ENCODE measurements around the gene ZBTB7C. TPM values are rescaled to one million over a fixed set of nuclear protein-coding genes. Genes with fewer than 3 reads are reported as not detected.

ZBTB7C gene
- polyA plus RNA-seq, 1 donor (not counting 4 experiments of a cell fraction or from before 2014, with no cell fraction given), result 0.58 TPM

DNA sequence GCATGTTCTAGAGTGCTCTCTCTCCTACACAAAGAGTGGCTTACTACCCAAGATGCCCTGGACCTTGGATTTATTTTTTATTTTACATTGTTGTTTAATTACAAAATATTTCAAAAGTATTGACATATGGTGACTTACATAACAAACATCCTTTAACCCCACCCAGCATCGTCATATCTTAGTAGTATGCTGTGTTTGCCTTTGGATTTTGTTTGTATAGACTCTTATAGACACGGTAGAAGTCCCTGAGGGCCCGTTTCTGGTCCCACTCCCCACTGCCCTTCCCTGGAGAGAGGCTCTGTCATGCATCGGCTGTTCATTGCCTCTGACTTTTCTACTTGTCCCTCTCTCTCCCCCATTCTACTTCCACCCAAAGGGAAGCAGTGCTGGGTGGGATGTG is 112.0 kb downstream of the ZBTB7C start:
- no peak overlapping the region for H2AFZ ChIP-seq (ENCODE audit: control insufficient read depth, low read length)
- no peak overlapping the region for H3K4me3 ChIP-seq (ENCODE audit: control insufficient read depth in 2 of 3, extremely low read depth in 1 of 3, insufficient read depth in 2 of 3, low read depth in 1 of 3, low read length in 3 of 3)
- no peaks in the 10 kb centered on the region for H3K9me3 ChIP-seq (ENCODE audit: control insufficient read depth, low read depth, low read length)
- no peak overlapping the region for H3K4me2 ChIP-seq (ENCODE audit: control insufficient read depth, extremely low read depth, insufficient read depth, low read depth, low read length)
- DNase-seq (ENCODE audit: low read depth, low spot score) (no peak), FAIRE-seq (no peak)
- TF ChIP-seq, protein P1, sequence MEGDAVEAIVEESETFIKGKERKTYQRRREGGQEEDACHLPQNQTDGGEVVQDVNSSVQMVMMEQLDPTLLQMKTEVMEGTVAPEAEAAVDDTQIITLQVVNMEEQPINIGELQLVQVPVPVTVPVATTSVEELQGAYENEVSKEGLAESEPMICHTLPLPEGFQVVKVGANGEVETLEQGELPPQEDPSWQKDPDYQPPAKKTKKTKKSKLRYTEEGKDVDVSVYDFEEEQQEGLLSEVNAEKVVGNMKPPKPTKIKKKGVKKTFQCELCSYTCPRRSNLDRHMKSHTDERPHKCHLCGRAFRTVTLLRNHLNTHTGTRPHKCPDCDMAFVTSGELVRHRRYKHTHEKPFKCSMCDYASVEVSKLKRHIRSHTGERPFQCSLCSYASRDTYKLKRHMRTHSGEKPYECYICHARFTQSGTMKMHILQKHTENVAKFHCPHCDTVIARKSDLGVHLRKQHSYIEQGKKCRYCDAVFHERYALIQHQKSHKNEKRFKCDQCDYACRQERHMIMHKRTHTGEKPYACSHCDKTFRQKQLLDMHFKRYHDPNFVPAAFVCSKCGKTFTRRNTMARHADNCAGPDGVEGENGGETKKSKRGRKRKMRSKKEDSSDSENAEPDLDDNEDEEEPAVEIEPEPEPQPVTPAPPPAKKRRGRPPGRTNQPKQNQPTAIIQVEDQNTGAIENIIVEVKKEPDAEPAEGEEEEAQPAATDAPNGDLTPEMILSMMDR (optimal IDR thresholded peaks at IDR 0.05 in 1 of 3, IDR thresholded peaks at IDR 0.05 in 1 of 3, conservative IDR thresholded peaks at IDR 0.05 in 1 of 3; ENCODE audit: extremely low read depth in 1 of 3, insufficient read depth in 2 of 3, low read length in 3 of 3), result no peak
- TF ChIP-seq EZH2 (IDR thresholded peaks at IDR 0.05; ENCODE audit: low read length), result no peak
- no peaks in the 10 kb centered on the region for H3K9me1 ChIP-seq (ENCODE audit: control insufficient read depth, extremely low read depth, insufficient read depth, low read length)
- no peak overlapping the region for H3K27ac ChIP-seq (ENCODE audit: control insufficient read depth, insufficient read depth, low read length)
- no peaks in the 10 kb centered on the region for H3K27me3 ChIP-seq (ENCODE audit: control insufficient read depth, extremely low read depth, insufficient read depth, low read length)
- H3K4me1 ChIP-seq (ENCODE audit: control insufficient read depth, extremely low read depth, insufficient read depth, low read length), result peaks cover 23% of the 10 kb centered on the region
- H3K79me2 ChIP-seq (ENCODE audit: control insufficient read depth, insufficient read depth, low read length), result no peaks in the 10 kb centered on the region
- H4K20me1 ChIP-seq (ENCODE audit: control insufficient read depth, extremely low read depth, insufficient read depth, low read length), result no peaks in the 10 kb centered on the region
- dilution Hi-C loops (cut with MboI; ENCODE audit: extremely low pct_ligation_motif_present, low sequenced_read_pairs), result no loop called here
- no peak overlapping the region for H3K9ac ChIP-seq (ENCODE audit: control insufficient read depth, extremely low read depth, insufficient read depth, low read length)
- no peaks in the 10 kb centered on the region for H3K36me3 ChIP-seq (ENCODE audit: control insufficient read depth in 2 of 2, extremely low read depth in 1 of 2, insufficient read depth in 2 of 2, low read length in 2 of 2)

DNA sequence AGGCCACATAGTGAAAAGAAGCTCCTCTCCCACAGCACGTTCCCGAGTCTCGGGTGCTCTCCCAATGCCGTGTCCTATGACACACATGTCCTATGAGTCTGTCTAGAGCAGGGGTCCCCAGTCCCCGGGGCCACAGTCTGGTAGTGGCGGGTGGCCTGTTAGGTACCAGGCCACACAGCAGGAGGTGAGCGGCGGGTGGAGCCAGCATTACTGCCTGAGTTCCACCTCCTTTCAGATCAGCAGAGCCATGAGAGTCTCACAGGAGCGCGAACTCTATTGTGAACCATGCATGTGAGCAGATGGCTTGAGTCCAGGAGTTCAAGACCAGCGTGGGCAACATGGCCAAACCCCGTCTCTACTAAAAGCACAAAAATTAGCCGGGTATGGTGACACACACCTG is 112.6 kb downstream of the ZBTB7C start:
- Histone ChIP-seq H3K79me2 (ENCODE audit: control insufficient read depth, insufficient read depth, low read length) (no peaks in the 10 kb centered on the region), H3K9ac (ENCODE audit: control insufficient read depth, extremely low read depth, insufficient read depth, low read length) (no peak overlapping the region), H3K36me3 (ENCODE audit: control insufficient read depth in 2 of 2, extremely low read depth in 1 of 2, insufficient read depth in 2 of 2, low read length in 2 of 2) (no peaks in the 10 kb centered on the region), H3K27ac (ENCODE audit: control insufficient read depth, insufficient read depth, low read length) (no peak overlapping the region), H3K9me1 (ENCODE audit: control insufficient read depth, extremely low read depth, insufficient read depth, low read length) (no peaks in the 10 kb centered on the region), H3K4me1 (ENCODE audit: control insufficient read depth, extremely low read depth, insufficient read depth, low read length) (peaks cover 23% of the 10 kb centered on the region), H4K20me1 (ENCODE audit: control insufficient read depth, extremely low read depth, insufficient read depth, low read length) (no peaks in the 10 kb centered on the region), H3K4me2 (ENCODE audit: control insufficient read depth, extremely low read depth, insufficient read depth, low read depth, low read length) (no peak overlapping the region), H3K27me3 (ENCODE audit: control insufficient read depth, extremely low read depth, insufficient read depth, low read length) (no peaks in the 10 kb centered on the region), H3K9me3 (ENCODE audit: control insufficient read depth, low read depth, low read length) (no peaks in the 10 kb centered on the region), H3K4me3 (ENCODE audit: control insufficient read depth in 2 of 3, extremely low read depth in 1 of 3, insufficient read depth in 2 of 3, low read depth in 1 of 3, low read length in 3 of 3) (no peak overlapping the region), H2AFZ (ENCODE audit: control insufficient read depth, low read length) (no peak overlapping the region)
- no peak for DNase-seq (ENCODE audit: low read depth, low spot score)
- dilution Hi-C loops (cut with MboI; ENCODE audit: extremely low pct_ligation_motif_present, low sequenced_read_pairs), result no loop called here
- FAIRE-seq, result no peak
- TF ChIP-seq, protein P1 (optimal IDR thresholded peaks at IDR 0.05 in 1 of 3, IDR thresholded peaks at IDR 0.05 in 1 of 3, conservative IDR thresholded peaks at IDR 0.05 in 1 of 3; ENCODE audit: extremely low read depth in 1 of 3, insufficient read depth in 2 of 3, low read length in 3 of 3), result no peak
- no peak for TF ChIP-seq EZH2 (IDR thresholded peaks at IDR 0.05; ENCODE audit: low read length)
